HG03159 (cell line): ENCODE results near the gene MGAT3.
"Not testable (repeated sequence)": the region's sequence is repeated elsewhere in the genome, so short reads cannot be mapped to it uniquely, and the experiment has no call there.

Source experiments
- ATAC-seq: cut with Tn5 transposase; IDR thresholded peaks from one replicate; pipeline ENCODE4 v1.9.1; 2021; ENCODE audit warnings: mild to moderate bottlenecking, moderate library complexity; ENCODE audit not compliant: unreplicated experiment

Gene MGAT3

GRCh38 chr22:39456522-39457197, at the start of gene MGAT3:
Gene MGAT3, plus strand, starts transcription at chr22:39457012. Its CDS starts 30,336 bp downstream, at chr22:39487348.
- ATAC-seq, result no peak

GRCh38 chr22:39408173-39408572, 48.6 kb upstream of the MGAT3 start:
- no peak for ATAC-seq

GRCh38 chr22:39408807-39409206, 48.0 kb upstream of the MGAT3 start:
- ATAC-seq, result no peak

- no peak for ATAC-seq
Observed at GRCh38 chr22:39409516-39410029, 47.2 kb upstream of the MGAT3 start.

- ATAC-seq, result no peak
Observed at GRCh38 chr22:39410264-39410663, 46.5 kb upstream of the MGAT3 start.

- not testable (repeated sequence) for ATAC-seq
Observed at GRCh38 chr22:39411828-39412365, 44.9 kb upstream of the MGAT3 start.

GRCh38 chr22:39413204-39413603, 43.6 kb upstream of the MGAT3 start:
- ATAC-seq, result not testable (repeated sequence)

- ATAC-seq, result no peak
Observed at GRCh38 chr22:39414377-39414776, 42.4 kb upstream of the MGAT3 start.

GRCh38 chr22:39414886-39415285, 41.9 kb upstream of the MGAT3 start:
- ATAC-seq, result no peak

GRCh38 chr22:39415506-39415905, 41.3 kb upstream of the MGAT3 start:
- ATAC-seq, result no peak

- no peak for ATAC-seq
Observed at GRCh38 chr22:39416319-39416718, 40.5 kb upstream of the MGAT3 start.

- no peak for ATAC-seq
Observed at GRCh38 chr22:39417641-39418040, 39.2 kb upstream of the MGAT3 start.

- no peak for ATAC-seq
Observed at GRCh38 chr22:39418696-39419095, 38.1 kb upstream of the MGAT3 start.

GRCh38 chr22:39419096-39419495, 37.7 kb upstream of the MGAT3 start:
- no peak for ATAC-seq

- ATAC-seq, result no peak
Observed at GRCh38 chr22:39419911-39420310, 36.9 kb upstream of the MGAT3 start.

- no peak for ATAC-seq
Observed at GRCh38 chr22:39421691-39422090, 35.1 kb upstream of the MGAT3 start.

- no peak for ATAC-seq
Observed at GRCh38 chr22:39422101-39422500, 34.7 kb upstream of the MGAT3 start.

GRCh38 chr22:39422721-39423120, 34.1 kb upstream of the MGAT3 start:
- no peak for ATAC-seq

- ATAC-seq, result no peak
Observed at GRCh38 chr22:39423976-39424375, 32.8 kb upstream of the MGAT3 start.

- no peak for ATAC-seq
Observed at GRCh38 chr22:39426380-39427043, 30.3 kb upstream of the MGAT3 start.

GRCh38 chr22:39427751-39428596, 28.8 kb upstream of the MGAT3 start:
- ATAC-seq, result no peak
